Measurements from ENCODE around the gene HNRNPA3.
"Not testable (repeated sequence)": the region's sequence is repeated elsewhere in the genome, so short reads cannot be mapped to it uniquely, and the experiment has no call there.

Gene HNRNPA3

GRCh38 chr2:177232098-177232704, 19.6 kb downstream of the HNRNPA3 start:
- no peak for DNase-seq (ENCODE audit: low read depth, low spot score)

GRCh38 chr2:177234267-177234666, 21.7 kb downstream of the HNRNPA3 start:
- DNase-seq (ENCODE audit: low read depth, low spot score), result no peak

GRCh38 chr2:177235855-177236437, 23.4 kb downstream of the HNRNPA3 start:
- no peak for DNase-seq (ENCODE audit: low read depth, low spot score)

GRCh38 chr2:177237932-177238331, 25.3 kb downstream of the HNRNPA3 start:
- DNase-seq (ENCODE audit: low read depth, low spot score), result no peak

- DNase-seq (ENCODE audit: low read depth, low spot score), result no peak
Observed at GRCh38 chr2:177239053-177239452, 26.5 kb downstream of the HNRNPA3 start.

GRCh38 chr2:177239932-177240630, 27.5 kb downstream of the HNRNPA3 start:
- no peak for DNase-seq (ENCODE audit: low read depth, low spot score)

- no peak for DNase-seq (ENCODE audit: low read depth, low spot score)
Observed at GRCh38 chr2:177241711-177242120, 29.1 kb downstream of the HNRNPA3 start.

GRCh38 chr2:177242121-177242987, 29.8 kb downstream of the HNRNPA3 start:
- no peak for DNase-seq (ENCODE audit: low read depth, low spot score)

- no peak for DNase-seq (ENCODE audit: low read depth, low spot score)
Observed at GRCh38 chr2:177243073-177243472, 30.5 kb downstream of the HNRNPA3 start.

- DNase-seq (ENCODE audit: low read depth, low spot score), result no peak
Observed at GRCh38 chr2:177243476-177243875, 30.9 kb downstream of the HNRNPA3 start.

- no peak for DNase-seq (ENCODE audit: low read depth, low spot score)
Observed at GRCh38 chr2:177244244-177244771, 31.7 kb downstream of the HNRNPA3 start.

GRCh38 chr2:177245010-177245422, 32.4 kb downstream of the HNRNPA3 start:
- DNase-seq (ENCODE audit: low read depth, low spot score), result peak; percentile 59

GRCh38 chr2:177246000-177246399, 33.4 kb downstream of the HNRNPA3 start:
- DNase-seq (ENCODE audit: low read depth, low spot score), result peak; percentile 23

GRCh38 chr2:177246523-177247030, 34.0 kb downstream of the HNRNPA3 start:
- not testable (repeated sequence) for DNase-seq (ENCODE audit: low read depth, low spot score)

GRCh38 chr2:177247693-177248262, 35.2 kb downstream of the HNRNPA3 start:
- no peak for DNase-seq (ENCODE audit: low read depth, low spot score)

- DNase-seq (ENCODE audit: low read depth, low spot score), result no peak
Observed at GRCh38 chr2:177249038-177249437, 36.4 kb downstream of the HNRNPA3 start.

- DNase-seq (ENCODE audit: low read depth, low spot score), result no peak
Observed at GRCh38 chr2:177250461-177250860, 37.9 kb downstream of the HNRNPA3 start.

- no peak for DNase-seq (ENCODE audit: low read depth, low spot score)
Observed at GRCh38 chr2:177251165-177251542, 38.6 kb downstream of the HNRNPA3 start.

- no peak for DNase-seq (ENCODE audit: low read depth, low spot score)
Observed at GRCh38 chr2:177252808-177253531, 40.4 kb downstream of the HNRNPA3 start.

- DNase-seq (ENCODE audit: low read depth, low spot score), result no peak
Observed at GRCh38 chr2:177253704-177254103, 41.1 kb downstream of the HNRNPA3 start.

All from ELF-1 (cell line).